Peyer's patch (tissue), 4 donors: ENCODE data around the gene CHRM1. TPM values are rescaled to one million over a fixed set of nuclear protein-coding genes. Genes with fewer than 3 reads are reported as not detected.
"Not testable (repeated sequence)": the region's sequence is repeated elsewhere in the genome, so short reads cannot be mapped to it uniquely, and the experiment has no call there.

Source experiments
- DNase-seq, 3 donors: peaks; one replicate each; pipeline ENCODE4 v3.0.0-alpha.2; 2017 to 2019
- H3K27ac ChIP-seq, 4 donors: fragments of 200-600 bp; sonication (generic); one replicate each; pipeline ENCODE4 v1.5.1; 2016 to 2019
- H3K27me3 ChIP-seq, 2 donors: fragments of 200-600 bp; sonication (generic); one replicate each; pipeline ENCODE4 v1.5.1; 2019
- H3K36me3 ChIP-seq, 3 donors: fragments of 200-600 bp; sonication (generic); one replicate each; pipeline ENCODE4 v1.5.1; 2016 to 2019
- H3K4me1 ChIP-seq, 4 donors: fragments of 200-600 bp; sonication (generic); one replicate each; pipeline ENCODE4 v1.5.1; 2016 to 2019
- H3K4me3 ChIP-seq, 4 donors: fragments of 200-600 bp; sonication (generic); 1 replicate in 3 of 4; 2 replicates in 1 of 4; pipeline ENCODE4 v1.5.1; 2016 to 2019; ENCODE audit warnings: mild to moderate bottlenecking in 1 of 4
- H3K9me3 ChIP-seq, 4 donors: fragments of 200-600 bp; sonication (generic); one replicate each; pipeline ENCODE4 v1.5.1; 2016 to 2019; ENCODE audit warnings: mild to moderate bottlenecking in 1 of 4
- CTCF ChIP-seq, 6 experiments: fragments of 450-650 bp in 4 of 6; fragments of 200-600 bp in 2 of 6; sonication (generic) in 1 of 6; IDR thresholded peaks; one replicate each; pipeline ENCODE4 v1.5.1; 2017 to 2019; ENCODE audit warnings: antibody characterized with exemption in 6 of 6, mild to moderate bottlenecking in 3 of 6, moderate library complexity in 1 of 6
- POLR2A ChIP-seq, 2 donors: fragments of 450-650 bp; IDR thresholded peaks; one replicate each; pipeline ENCODE4 v1.5.1; 2017; ENCODE audit warnings: antibody characterized with exemption in 2 of 2, mild to moderate bottlenecking in 2 of 2, moderate library complexity in 2 of 2
- total RNA-seq, 4 donors: library from RNA; depleted of rRNA; stranded (reverse); fragments of >200 nt; gene quantifications; one replicate each; pipeline ENCODE4 v1.1.0, GENCODE V29; 2016

Gene CHRM1
- total RNA-seq, 4 donors from 2014 or later: 0.54 to 0.76 TPM; not detected in 2

- Histone ChIP-seq H3K9me3 (no peaks in the 10 kb centered on the region), H3K4me1 (peaks cover 0 to 17% (median 4%) of the 10 kb centered on the region in 4 donors), H3K27me3 (no peaks in the 10 kb centered on the region), H3K27ac (no peak overlapping the region), H3K4me3 (no peak overlapping the region), H3K36me3 (no peaks in the 10 kb centered on the region)
- TF ChIP-seq CTCF (IDR thresholded peaks at IDR 0.05) (no peak), POLR2A (IDR thresholded peaks at IDR 0.05) (no peak)
- no peak for DNase-seq
These were observed 45.3 kb downstream of the CHRM1 start for GRCh38 chr11:62875698-62876478.

GRCh38 chr11:62874851-62875250, 46.3 kb downstream of the CHRM1 start:
- Histone ChIP-seq H3K4me1 (peaks cover 0 to 10% (median 2%) of the 10 kb centered on the region in 4 donors), H3K27ac (no peak overlapping the region), H3K9me3 (no peaks in the 10 kb centered on the region), H3K36me3 (no peaks in the 10 kb centered on the region), H3K27me3 (no peaks in the 10 kb centered on the region), H3K4me3 (no peak overlapping the region)
- DNase-seq: no peak
- no peak for TF ChIP-seq CTCF (IDR thresholded peaks at IDR 0.05)
- no peak for TF ChIP-seq POLR2A (IDR thresholded peaks at IDR 0.05)

GRCh38 chr11:62865635-62866034, 55.5 kb downstream of the CHRM1 start:
- no peak for DNase-seq
- no peaks in the 10 kb centered on the region for H3K9me3 ChIP-seq
- no peaks in the 10 kb centered on the region for H3K36me3 ChIP-seq
- no peak overlapping the region for H3K4me3 ChIP-seq
- no peak for TF ChIP-seq POLR2A (IDR thresholded peaks at IDR 0.05)
- no peak for TF ChIP-seq CTCF (IDR thresholded peaks at IDR 0.05)
- H3K27ac ChIP-seq: no peak overlapping the region
- no peaks in the 10 kb centered on the region for H3K4me1 ChIP-seq
- H3K27me3 ChIP-seq: no peaks in the 10 kb centered on the region

GRCh38 chr11:62863687-62864335, 57.4 kb downstream of the CHRM1 start:
- no peak overlapping the region for H3K4me3 ChIP-seq
- no peaks in the 10 kb centered on the region for H3K36me3 ChIP-seq
- DNase-seq: no peak
- H3K27me3 ChIP-seq: no peaks in the 10 kb centered on the region
- H3K9me3 ChIP-seq: no peaks in the 10 kb centered on the region
- TF ChIP-seq CTCF (IDR thresholded peaks at IDR 0.05) (no peak), POLR2A (IDR thresholded peaks at IDR 0.05) (no peak)
- no peaks in the 10 kb centered on the region for H3K4me1 ChIP-seq
- H3K27ac ChIP-seq: no peak overlapping the region

- not testable (repeated sequence) for DNase-seq, H3K36me3 ChIP-seq, H3K9me3 ChIP-seq, H3K4me3 ChIP-seq, H3K4me1 ChIP-seq, H3K27me3 ChIP-seq, H3K27ac ChIP-seq
These were observed 59.5 kb downstream of the CHRM1 start for GRCh38 chr11:62861564-62862192.
